HG03575 (cell line): ENCODE results near the gene CHKA.

ENCODE experiments used
- ATAC-seq: cut with Tn5 transposase; IDR thresholded peaks from one replicate; pipeline ENCODE4 v1.9.1; 2021; ENCODE audit not compliant: unreplicated experiment, insufficient number of reproducible peaks, low FRiP score; ENCODE audit errors: extremely low read depth

The CHKA gene

GRCh38 chr11:68083517-68083916 is 37.7 kb downstream of the CHKA start:
- ATAC-seq, result no peak

- no peak for ATAC-seq
Measured at GRCh38 chr11:68082481-68082880, 38.7 kb downstream of the CHKA start.

- no peak for ATAC-seq
Measured at GRCh38 chr11:68081691-68082090, 39.5 kb downstream of the CHKA start.

DNA sequence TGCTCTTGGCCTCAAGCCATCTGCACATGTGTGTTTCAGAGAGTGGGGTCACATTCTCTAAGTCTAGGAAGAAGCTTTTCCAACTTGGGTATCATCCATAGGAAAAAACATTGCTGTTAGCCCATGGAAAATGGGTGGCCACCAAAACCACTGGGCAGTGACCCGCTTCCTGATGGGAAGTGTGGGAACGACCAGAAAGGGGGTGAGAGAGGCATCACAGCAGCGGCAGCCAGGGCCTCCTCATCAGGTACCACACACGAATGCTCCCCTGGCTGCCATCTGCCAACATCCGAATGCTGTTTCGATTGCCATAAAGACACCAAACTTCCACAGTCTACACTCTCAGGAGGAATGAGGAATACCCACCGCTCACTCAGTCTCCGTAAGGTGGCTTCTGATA is 40.3 kb downstream of the CHKA start:
- ATAC-seq, result no peak

GRCh38 chr11:68077617-68078582 is 43.3 kb downstream of the CHKA start:
- ATAC-seq, result no peak

GRCh38 chr11:68076371-68077042 is 44.7 kb downstream of the CHKA start:
- no peak for ATAC-seq

GRCh38 chr11:68074584-68075352 is 46.4 kb downstream of the CHKA start:
- ATAC-seq, result no peak

DNA sequence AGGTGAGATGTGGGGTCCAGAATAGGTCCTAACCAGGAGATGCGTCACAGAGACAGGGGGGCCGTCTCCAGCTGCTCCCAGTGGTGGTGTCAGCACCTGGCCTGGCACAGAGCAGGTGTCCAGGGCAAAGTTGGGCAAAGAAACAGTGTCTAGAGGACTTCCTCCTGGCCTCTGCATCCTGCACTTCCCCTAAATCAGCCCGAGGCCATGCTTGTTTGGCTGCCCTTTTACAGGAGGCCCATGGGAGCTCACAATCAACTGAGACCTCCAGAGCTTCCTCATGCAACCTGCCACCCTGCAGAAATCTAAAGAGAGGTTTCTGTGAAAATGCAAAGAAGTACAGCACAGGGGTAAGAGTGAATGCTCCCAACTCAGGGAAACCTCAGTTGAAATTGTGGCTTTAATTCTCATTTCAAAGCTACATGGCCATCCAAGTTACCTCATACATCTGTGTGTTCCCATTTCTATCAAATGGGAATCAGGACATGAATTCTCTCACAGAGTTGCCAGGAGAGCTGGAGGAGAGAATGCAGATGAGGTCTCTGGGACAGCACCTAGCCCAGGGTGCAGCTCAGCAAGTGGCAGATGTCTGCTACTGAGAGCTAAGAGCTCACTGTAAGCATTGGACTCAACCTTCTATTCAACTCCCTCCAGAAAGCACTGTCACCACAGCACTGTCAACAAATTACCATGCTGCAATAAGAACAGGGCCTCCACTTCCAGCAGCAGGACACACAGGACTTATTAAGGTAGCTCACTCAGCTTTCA is 49.7 kb downstream of the CHKA start:
- no peak for ATAC-seq

DNA sequence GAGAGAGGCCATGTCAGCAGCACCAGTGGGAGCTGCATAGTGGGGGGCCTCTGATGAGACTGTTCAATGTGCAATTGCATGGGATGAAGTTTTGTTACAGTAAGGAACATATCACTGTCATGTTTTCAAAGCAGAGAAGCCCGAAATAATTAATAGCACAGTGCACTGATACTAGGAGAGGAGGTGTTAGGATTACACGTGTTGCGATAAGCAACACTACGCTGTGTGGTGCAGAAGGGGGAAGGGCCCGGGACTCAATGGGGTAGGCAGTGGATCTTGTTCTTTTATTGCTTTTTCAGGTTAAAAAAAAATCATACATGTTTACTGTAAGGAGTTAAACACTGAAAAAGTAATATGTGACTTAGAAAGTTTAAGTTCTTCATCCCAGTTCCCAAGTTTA is 53.2 kb downstream of the CHKA start:
- ATAC-seq, result no peak

DNA sequence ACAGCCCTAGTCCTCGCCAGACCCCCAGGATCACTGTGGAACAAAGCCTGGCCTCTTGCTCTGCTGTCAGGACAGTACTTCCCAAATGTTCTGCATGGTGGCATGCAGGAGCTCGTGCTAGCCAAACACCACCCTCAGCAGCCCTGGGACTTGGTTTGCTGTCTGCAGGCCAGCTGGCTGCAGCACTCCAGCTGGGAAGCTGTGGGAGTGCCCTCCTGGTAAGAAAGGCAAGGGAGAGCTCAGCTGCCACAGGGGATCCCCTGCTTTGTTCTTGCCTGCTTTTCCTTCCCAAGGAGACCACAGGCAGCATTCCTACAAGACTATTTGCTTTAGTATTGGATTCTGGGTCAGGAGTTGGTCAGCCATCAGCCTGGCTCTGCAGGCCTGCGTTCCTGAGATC is 54.4 kb downstream of the CHKA start:
- no peak for ATAC-seq

DNA sequence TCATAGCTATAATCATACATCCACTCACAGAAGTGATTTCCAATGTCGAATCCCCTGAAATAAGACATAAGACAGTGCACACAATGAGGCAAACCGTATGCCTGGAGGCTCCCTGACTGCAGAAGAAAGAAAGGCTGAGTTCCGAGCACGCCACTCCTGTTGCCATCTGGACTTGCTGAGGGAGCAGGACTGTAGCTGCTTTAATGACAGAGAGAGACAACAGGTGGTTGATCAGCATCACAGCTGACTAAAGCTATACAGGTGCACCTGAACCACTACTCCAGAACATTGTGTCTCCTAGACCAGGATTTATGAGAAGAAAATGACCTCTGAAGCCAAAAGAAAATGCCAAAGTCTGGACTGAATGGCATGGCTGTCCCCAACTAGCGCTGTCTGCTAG is 55.3 kb downstream of the CHKA start:
- ATAC-seq, result no peak

- ATAC-seq, result no peak
Measured at GRCh38 chr11:68064926-68065325, 56.3 kb downstream of the CHKA start.

DNA sequence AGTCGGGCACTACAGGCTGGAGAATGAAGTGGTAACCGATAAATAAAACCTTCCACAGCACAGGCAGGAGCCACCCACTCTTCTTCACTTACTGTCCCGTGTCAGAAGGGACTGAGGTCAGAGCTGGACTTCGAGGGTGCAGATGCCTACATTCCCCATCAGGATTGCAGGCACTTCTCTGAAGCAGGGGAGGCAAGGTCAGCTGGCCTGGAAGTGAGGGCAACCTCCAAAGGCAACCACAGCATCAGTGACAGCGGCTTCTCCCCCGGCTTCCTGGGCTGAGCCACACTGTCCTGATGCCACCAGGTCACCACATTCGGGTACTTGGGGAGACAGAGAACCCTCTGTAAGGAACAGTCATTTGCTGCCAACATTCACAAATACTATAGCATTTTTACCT is 59.7 kb downstream of the CHKA start:
- no peak for ATAC-seq

DNA sequence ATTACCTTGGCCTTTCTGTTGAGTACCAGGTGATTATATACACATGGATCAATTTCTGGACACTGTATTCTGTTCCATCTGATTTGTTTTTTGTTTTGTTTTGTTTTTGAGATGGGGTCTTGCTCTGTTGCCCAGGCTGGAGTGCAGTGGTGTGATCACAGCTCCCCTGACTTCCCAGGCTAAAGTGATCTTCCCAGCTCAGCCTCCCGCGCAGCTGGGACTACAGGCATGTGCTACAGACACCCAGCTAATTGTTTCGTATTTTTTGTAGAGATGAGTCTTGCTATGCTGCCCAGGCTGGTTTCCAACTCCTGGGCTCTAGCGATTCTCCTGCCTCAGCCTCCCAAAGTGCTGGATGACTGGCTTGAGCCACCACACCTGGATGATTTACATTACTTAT is 63.4 kb downstream of the CHKA start:
- ATAC-seq, result no peak

DNA sequence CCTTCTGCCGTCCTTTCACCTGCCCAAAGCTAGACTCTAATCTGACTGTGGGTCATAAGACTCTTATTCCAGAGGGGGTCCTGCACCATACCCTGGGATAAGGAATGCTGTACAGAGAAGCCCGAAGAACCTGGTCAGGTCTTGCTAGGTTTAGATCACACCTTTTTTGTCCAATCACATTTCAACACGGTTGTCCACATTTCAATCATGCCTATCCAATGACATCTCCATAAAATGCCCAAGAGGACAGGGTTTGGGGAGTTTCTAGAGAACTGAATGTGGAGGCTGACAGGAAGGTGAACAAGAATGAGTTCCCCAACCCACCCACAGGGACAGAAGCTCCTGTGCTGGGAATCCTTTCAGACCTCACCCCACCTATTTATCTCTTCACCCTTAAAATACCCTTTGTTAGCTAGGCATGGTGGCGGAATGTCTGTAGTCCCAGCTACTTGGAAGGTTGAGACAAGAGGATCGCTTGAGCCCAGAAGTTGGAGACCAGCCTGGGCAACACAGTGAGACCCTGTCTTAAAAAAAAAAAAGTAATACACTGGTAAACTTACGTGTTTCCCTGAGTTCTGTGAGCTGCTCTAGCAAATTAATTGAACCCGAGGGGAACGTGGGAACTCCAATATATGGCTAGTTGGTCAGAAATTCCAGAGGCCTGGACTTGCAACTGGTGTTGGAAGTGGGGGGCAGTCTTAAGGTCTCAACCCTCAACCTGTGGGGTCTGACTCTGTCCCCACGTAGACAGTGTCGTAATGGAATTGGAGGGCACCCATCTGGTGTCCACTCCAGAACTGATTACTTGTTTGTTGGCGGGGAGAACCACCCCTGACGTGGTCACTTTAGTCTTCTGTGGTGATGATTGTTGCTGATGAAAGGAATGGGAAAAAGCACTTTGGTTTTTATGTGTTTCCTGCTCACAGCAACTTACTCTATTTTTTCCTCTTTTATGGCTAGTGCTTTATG is 64.6 kb downstream of the CHKA start:
- no peak for ATAC-seq

GRCh38 chr11:68053981-68054812 is 67.0 kb downstream of the CHKA start:
- no peak for ATAC-seq

- ATAC-seq, result no peak
Measured at GRCh38 chr11:68053117-68053516, 68.1 kb downstream of the CHKA start.
